ENCODE results near the gene LAMC3. TPM values are rescaled to one million over a fixed set of nuclear protein-coding genes. Genes with fewer than 3 reads are reported as not detected.

LAMC3 gene
- total and polyA plus RNA-seq, 5 donors = 0.51 to 2.6 (median 1.4) TPM

DNA sequence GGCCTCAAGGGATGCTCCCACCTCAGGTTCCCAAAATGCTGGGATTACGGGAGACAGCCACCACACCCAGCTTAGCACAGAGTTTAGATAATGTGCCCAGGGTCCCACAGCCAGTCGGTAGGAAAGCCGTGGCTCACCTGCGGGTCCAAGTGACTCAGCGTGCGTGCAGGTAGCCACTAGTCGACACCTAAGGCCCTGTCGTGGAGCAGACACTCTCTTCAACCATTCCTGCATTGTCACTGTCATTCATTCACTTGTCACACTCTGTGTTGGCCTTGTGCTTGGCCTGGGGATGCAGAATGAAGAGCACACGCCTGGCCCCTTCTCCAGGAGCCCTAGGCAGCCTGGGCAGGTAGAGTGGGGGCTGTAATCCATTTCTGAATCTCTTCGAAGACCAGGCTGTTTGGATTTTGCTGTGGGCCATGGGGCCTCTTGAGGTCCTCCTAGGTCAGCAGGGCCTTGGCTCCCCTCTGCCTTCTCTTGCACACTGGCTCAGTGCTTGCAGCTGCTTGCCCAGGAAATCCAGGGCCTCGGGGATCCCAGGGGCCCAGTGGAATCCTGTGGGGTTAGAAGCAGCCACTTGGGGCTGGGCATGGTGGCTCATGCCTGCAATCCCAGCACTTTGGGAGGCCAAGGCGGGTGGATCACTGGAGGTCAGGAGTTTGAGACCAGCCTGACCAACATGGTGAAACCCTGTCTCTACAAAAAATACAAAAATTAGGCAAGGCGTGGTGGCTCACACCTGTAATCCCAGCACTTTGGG is 81.2 kb downstream of the LAMC3 start:
- ATAC-seq (no peak), DNase-seq (peak in 1 of 3 donors; percentile 22)
- H3K27me3 ChIP-seq (ENCODE audit: control insufficient read depth, insufficient read depth) = no peaks in the 10 kb centered on the region
- H3K4me3 ChIP-seq (ENCODE audit: low read length) = no peak overlapping the region
- H3K27ac ChIP-seq (ENCODE audit: low read length) = no peak overlapping the region
- no peaks in the 10 kb centered on the region for H3K4me1 ChIP-seq (ENCODE audit: control insufficient read depth, insufficient read depth, low read length)
- intact Hi-C loops (cut with DNase I) = no loop called here
- WGBS = 88% methylated on average over 13 of the region's 13 CpGs
- no peaks in the 10 kb centered on the region for H3K9me3 ChIP-seq (ENCODE audit: control insufficient read depth, low read length)

DNA sequence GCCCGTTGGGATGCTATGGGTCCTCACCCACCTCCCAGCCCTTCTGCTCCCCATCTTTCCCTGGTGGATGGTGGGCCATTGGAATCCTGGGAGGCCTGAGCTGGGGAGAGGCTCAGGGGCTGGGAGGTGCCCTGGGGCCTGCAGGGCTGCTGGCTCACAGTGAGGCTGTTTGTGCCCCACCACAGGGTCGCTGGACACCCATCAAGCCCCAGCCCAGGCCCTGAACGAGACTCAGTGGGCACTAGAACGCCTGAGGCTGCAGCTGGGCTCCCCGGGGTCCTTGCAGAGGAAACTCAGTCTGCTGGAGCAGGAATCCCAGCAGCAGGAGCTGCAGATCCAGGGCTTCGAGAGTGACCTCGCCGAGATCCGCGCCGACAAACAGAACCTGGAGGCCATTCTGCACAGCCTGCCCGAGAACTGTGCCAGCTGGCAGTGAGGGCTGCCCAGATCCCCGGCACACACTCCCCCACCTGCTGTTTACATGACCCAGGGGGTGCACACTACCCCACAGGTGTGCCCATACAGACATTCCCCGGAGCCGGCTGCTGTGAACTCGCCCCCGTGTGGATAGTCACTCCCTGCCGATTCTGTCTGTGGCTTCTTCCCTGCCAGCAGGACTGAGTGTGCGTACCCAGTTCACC is 82.5 kb downstream of the LAMC3 start:
- H3K27me3 ChIP-seq (ENCODE audit: control insufficient read depth, insufficient read depth) = no peaks in the 10 kb centered on the region
- intact Hi-C loops (cut with DNase I) = no loop called here

DNA sequence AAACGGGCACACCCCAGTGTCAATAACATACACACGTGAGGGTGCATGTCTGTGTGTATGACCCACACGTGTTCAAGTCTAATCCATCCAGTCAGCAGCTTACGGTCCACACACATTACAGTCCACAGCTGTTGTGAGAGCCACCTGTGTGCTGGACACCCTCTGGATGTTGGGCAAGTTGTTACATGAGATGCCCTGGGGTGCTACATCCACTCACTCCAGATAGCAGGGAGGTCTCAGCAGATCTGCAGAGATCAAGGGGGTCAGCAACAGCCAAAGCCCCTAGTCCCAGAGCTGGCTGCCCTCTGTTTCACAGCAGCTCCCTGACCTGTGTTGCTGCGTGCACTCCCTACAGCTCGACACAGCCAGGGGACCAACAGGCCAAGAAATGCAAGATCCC is 83.1 kb downstream of the LAMC3 start:
- ATAC-seq = no peak
- 90% methylated on average over 6 of the region's 6 CpGs for WGBS
- no peak overlapping the region for H3K4me3 ChIP-seq (ENCODE audit: low read length)

More for the DNA sequence above, 82.5 kb downstream of the LAMC3 start:
- ATAC-seq = no peak
- Histone ChIP-seq H3K4me3 (ENCODE audit: low read length) (no peak overlapping the region), H3K27ac (ENCODE audit: low read length) (no peak overlapping the region), H3K4me1 (ENCODE audit: control insufficient read depth, insufficient read depth, low read length) (no peaks in the 10 kb centered on the region), H3K9me3 (ENCODE audit: control insufficient read depth, low read length) (no peaks in the 10 kb centered on the region)
- DNase-seq = peak in 1 of 3 donors; percentile 50
- WGBS = 89% methylated on average over 19 of the region's 19 CpGs

DNA sequence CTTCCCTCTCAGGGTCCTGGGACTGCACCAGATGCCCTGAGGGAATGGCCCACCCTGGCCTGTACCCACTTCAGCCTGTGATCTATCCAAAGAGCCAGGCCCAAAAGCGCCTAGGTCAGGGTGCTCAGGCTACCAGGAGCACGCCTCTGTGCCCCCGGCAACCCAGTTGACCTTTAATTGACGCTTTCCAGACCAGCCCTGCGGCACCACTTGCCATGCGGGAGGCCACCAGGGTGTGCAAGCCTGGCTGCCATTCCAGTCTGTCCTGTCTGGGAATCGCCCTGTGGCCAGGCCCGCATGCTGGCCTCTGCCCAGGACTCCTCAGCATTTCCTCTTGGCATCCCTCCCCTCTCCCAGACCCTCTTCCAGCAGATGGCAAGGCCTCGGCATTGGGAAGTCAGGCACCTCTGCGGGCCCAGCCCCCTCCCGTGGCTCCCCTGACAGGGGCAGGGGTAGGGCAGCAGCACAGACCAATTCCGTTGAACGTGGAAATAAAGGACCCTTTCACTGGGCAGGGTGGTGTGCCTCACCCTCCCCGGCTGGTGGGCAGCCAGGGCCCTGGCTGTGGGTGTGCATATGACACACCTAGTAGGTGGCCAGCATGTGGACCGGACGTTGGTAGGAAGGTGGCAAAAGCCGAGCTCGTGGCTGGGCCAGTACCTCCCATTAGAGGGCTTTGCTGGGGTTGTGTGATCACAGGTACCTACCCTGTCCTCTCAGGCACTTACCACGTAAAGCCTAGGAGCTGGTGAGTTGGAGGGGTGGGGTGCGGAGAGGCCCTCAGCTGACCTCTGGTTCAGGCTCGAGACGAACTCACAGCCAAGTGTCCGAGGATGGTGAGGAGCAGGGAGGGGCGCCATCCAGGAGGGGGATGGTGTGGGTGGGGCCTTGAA is 83.8 kb downstream of the LAMC3 start:
- no peaks in the 10 kb centered on the region for H3K4me1 ChIP-seq (ENCODE audit: control insufficient read depth, insufficient read depth, low read length)
- 73% methylated on average over 24 of the region's 24 CpGs for WGBS
- H3K27me3 ChIP-seq (ENCODE audit: control insufficient read depth, insufficient read depth) = no peaks in the 10 kb centered on the region
- H3K9me3 ChIP-seq (ENCODE audit: control insufficient read depth, low read length) = no peaks in the 10 kb centered on the region
- peak in 1 of 3 donors; percentile 53 for DNase-seq
- ATAC-seq = no peak
- intact Hi-C loops (cut with DNase I) = no loop called here
- no peak overlapping the region for H3K27ac ChIP-seq (ENCODE audit: low read length)
- no peak overlapping the region for H3K4me3 ChIP-seq (ENCODE audit: low read length)

More for the DNA sequence above, 83.1 kb downstream of the LAMC3 start:
- H3K4me1 ChIP-seq (ENCODE audit: control insufficient read depth, insufficient read depth, low read length) = no peaks in the 10 kb centered on the region
- H3K9me3 ChIP-seq (ENCODE audit: control insufficient read depth, low read length) = no peaks in the 10 kb centered on the region
- intact Hi-C loops (cut with DNase I) = no loop called here
- DNase-seq = peak in 1 of 3 donors; percentile 2
- H3K27ac ChIP-seq (ENCODE audit: low read length) = no peak overlapping the region
- H3K27me3 ChIP-seq (ENCODE audit: control insufficient read depth, insufficient read depth) = no peaks in the 10 kb centered on the region

DNA sequence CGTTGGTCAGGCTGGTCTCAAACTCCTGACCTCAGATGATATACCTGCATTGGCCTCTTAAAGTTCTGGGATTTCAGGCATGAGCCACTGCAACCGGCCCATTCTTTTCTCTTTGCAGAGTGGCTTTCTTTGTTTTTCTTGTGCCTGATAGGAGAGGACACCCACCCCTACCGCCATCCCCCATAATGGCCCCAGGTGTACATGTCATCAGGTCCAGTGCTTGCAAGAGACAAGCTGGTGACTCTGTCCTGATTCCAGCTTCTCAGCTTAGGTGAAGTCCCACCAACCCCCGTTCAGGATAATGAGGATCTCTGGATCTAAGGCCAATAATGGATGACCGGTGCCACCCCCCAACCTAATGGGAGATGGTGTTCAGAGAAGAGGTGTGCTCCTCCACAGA is 85.0 kb downstream of the LAMC3 start:
- 90% methylated on average over 5 of the region's 5 CpGs for WGBS
- H3K27me3 ChIP-seq (ENCODE audit: control insufficient read depth, insufficient read depth) = no peaks in the 10 kb centered on the region
- H3K9me3 ChIP-seq (ENCODE audit: control insufficient read depth, low read length) = no peaks in the 10 kb centered on the region
- H3K27ac ChIP-seq (ENCODE audit: low read length) = no peak overlapping the region
- H3K4me1 ChIP-seq (ENCODE audit: control insufficient read depth, insufficient read depth, low read length) = peaks cover 2% of the 10 kb centered on the region
- intact Hi-C loops (cut with DNase I) = no loop called here
- ATAC-seq = no peak
- H3K4me3 ChIP-seq (ENCODE audit: low read length) = no peak overlapping the region
- DNase-seq = peak in 1 of 3 donors; percentile 3

DNA sequence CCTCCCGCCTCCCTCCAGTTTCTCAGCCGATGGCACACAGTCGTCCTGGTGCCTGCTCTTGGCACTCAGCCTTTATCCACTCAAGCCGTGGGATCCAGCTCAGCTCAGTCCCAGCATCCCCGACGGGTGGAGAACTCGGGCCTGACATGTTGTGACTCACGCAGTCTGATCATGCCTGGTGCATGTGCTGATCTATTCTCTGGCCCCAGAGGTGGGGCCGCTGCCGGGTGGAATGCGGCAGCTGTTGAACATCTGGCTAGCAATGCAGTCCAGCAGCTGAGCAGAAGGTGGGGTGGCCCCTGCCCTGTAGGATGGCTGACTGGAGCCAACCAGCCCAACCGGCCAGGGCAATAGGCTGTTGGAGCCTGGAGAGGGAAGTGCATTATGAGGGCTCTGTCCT is 85.6 kb downstream of the LAMC3 start:
- ATAC-seq (peak; percentile 4 to 52), DNase-seq (peak; percentile 67 to 82 (median 69))
- no peaks in the 10 kb centered on the region for H3K9me3 ChIP-seq (ENCODE audit: control insufficient read depth, low read length)
- peaks cover 2% of the 10 kb centered on the region for H3K4me1 ChIP-seq (ENCODE audit: control insufficient read depth, insufficient read depth, low read length)
- WGBS = 52% methylated on average over 12 of the region's 12 CpGs
- no peaks in the 10 kb centered on the region for H3K27me3 ChIP-seq (ENCODE audit: control insufficient read depth, insufficient read depth)
- H3K4me3 ChIP-seq (ENCODE audit: low read length) = no peak overlapping the region
- intact Hi-C loops (cut with DNase I) = no loop called here
- H3K27ac ChIP-seq (ENCODE audit: low read length) = no peak overlapping the region

DNA sequence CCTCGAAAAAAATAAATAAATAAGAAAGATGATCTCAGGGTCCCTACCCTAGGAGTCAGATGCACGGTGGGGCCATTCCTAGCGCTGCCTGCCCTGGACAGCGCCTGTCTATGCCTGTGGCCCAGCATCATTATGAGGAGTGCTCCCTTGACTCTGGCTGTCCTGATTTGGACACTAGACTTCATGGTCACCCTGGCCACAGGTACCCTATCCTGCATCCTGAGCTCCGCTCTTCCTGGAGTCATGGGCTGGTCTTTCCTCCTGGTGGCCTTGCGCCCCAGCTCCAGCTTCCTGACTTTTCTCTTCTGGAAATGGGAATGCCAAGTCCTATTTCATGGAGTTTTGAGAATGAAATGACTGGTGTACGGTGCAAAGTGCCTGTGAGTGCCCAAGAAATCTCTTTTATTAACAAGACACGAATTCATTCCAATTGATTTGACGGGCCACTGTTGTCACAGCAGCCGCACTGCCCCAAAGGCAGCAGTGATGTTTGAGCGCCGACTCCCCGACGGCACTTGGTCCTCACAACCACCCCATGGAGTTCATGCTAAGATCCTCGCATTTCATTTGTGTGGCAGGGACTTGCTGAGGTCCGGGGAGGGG is 86.8 kb downstream of the LAMC3 start:
- intact Hi-C loops (cut with DNase I) = no loop called here
- H3K27me3 ChIP-seq (ENCODE audit: control insufficient read depth, insufficient read depth) = no peaks in the 10 kb centered on the region
- no peak for ATAC-seq

DNA sequence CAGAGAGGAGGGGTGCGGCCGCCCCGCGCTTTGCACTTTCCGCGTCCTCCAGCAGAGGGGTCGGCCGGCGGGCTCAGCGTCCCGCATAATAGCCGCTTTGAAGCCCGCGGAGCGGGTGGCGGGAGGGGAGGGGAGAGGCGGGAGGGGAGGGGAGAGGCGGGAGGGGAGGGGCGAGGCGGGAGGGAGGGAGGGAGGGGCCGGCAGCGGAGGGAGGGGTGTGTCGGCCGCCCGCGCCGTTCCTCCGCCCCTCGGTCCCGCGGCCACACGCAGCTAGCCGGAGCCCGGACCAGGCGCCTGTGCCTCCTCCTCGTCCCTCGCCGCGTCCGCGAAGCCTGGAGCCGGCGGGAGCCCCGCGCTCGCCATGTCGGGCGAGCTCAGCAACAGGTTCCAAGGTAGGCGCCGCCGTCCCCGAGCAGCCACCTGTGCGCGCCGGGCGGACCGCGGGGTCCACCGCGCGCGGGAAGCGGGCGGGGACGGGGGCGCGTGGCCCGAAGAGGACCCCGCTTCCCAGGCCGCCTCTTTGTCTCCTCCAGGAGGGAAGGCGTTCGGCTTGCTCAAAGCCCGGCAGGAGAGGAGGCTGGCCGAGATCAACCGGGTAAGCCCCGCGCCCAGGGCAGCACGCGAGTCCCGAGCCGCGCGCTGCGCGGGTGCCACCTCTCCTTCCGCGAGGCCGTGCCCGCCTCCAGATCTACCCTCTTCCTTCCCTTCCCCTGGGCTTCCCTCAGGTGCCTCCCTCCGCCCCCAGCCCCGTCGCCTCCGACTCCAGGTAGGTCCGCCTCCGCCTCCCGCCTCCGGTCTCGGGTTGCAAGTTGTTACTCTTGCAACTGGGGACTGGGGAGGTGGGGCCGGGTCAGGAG is 87.5 kb downstream of the LAMC3 start, which contains the start of gene AIF1L:
Gene AIF1L (plus strand): TSS at position 263 of the 857 bp plus-strand sequence. CDS start 99 bp downstream, at position 362.
- H3K4me3 ChIP-seq (ENCODE audit: low read length) = peak within 1 kb of the TSS; percentile 58
- no peaks in the 10 kb centered on the region for H3K27me3 ChIP-seq (ENCODE audit: control insufficient read depth, insufficient read depth)
- peaks cover 2% of the 10 kb centered on the region for H3K4me1 ChIP-seq (ENCODE audit: control insufficient read depth, insufficient read depth, low read length)
- ATAC-seq = peak; percentile 63 to 66
- WGBS = under 1% methylated on average over 91 of the region's 99 CpGs
- intact Hi-C loops (cut with DNase I) = no loop called here
- DNase-seq = peak; percentile 41 to 83 (median 71)
- no peaks in the 10 kb centered on the region for H3K9me3 ChIP-seq (ENCODE audit: control insufficient read depth, low read length)
- no peak within 1 kb of the TSS for H3K27ac ChIP-seq (ENCODE audit: low read length)

More for the DNA sequence above, 86.8 kb downstream of the LAMC3 start:
- no peak overlapping the region for H3K27ac ChIP-seq (ENCODE audit: low read length)
- H3K4me1 ChIP-seq (ENCODE audit: control insufficient read depth, insufficient read depth, low read length) = peaks cover 2% of the 10 kb centered on the region
- WGBS = 36% methylated on average over 16 of the region's 16 CpGs
- H3K9me3 ChIP-seq (ENCODE audit: control insufficient read depth, low read length) = no peaks in the 10 kb centered on the region
- H3K4me3 ChIP-seq (ENCODE audit: low read length) = peak overlapping the region; percentile 58
- DNase-seq = peak in 1 of 3 donors; percentile 21

DNA sequence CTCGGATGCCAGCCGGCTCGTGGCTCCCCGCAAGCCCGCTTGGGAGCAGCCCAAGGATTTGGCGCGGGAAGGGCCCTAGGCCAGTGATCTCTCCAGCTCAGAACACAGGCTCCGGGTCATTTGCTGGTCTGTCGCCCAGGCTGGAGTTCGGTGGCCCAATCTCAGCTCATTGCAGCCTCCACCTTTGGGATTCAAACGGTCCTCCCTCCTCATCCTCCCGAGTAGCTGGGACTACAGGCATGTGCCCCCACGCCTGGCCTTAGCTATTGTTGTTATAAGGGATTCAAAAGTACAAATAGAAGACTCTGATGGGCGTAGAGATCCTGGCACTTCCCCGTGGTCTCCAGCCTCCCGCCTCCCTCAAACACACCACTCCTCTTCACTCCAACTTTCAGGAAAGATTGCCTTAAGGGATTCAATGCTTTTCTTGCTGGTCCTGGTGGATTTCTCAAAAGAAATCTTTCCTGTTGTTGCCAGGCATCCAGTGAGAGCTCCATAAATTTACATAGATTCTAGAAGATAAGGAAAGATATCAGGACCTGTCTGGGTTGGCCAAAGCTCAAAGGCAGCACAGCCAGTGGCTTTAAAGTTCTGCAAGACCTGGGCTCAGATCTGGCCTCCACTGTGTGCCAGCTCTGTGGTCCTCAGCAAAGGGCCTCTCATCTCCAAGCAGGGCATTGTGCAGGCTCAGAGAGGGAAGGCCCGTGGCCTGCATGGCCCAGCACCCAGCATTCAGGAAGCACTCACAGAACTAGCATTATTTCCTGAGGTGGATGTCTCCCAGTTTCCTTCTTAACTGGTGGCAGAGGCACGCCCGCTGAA is 88.4 kb downstream of the LAMC3 start:
- intact Hi-C loops (cut with DNase I) = no loop called here
- H3K9me3 ChIP-seq (ENCODE audit: control insufficient read depth, low read length) = no peaks in the 10 kb centered on the region
- no peak overlapping the region for H3K27ac ChIP-seq (ENCODE audit: low read length)
- 24% methylated on average over 19 of the region's 19 CpGs for WGBS
- DNase-seq (peak in 1 of 3 donors; percentile 73), ATAC-seq (peak in 1 of 2 donors; percentile 1)
- H3K4me3 ChIP-seq (ENCODE audit: low read length) = peak overlapping the region; percentile 58
- H3K4me1 ChIP-seq (ENCODE audit: control insufficient read depth, insufficient read depth, low read length) = peaks cover 2% of the 10 kb centered on the region
- no peaks in the 10 kb centered on the region for H3K27me3 ChIP-seq (ENCODE audit: control insufficient read depth, insufficient read depth)

All from right cardiac atrium (tissue), 5 donors.